Right lobe of liver (tissue), 6 donors: ENCODE results near the gene NXPH1. TPM values are rescaled to one million over a fixed set of nuclear protein-coding genes. Genes with fewer than 3 reads are reported as not detected.

Experiments used
- ATAC-seq, 4 donors: fragments of 200-7000 bp; cut with Tn5 transposase; one replicate each; pipeline ENCODE4 v1.9.1; 2020; ENCODE audit warnings: mild to moderate bottlenecking in 4 of 4, moderate library complexity in 4 of 4
- DNase-seq, 3 donors: peaks; one replicate each; pipeline ENCODE4 v3.0.0-alpha.2; 2020
- H3K27ac ChIP-seq, 3 donors: fragments of 200-600 bp; one replicate each; pipeline ENCODE4 v1.8.0; 2022
- H3K27me3 ChIP-seq, 2 donors: fragments of 200-600 bp; one replicate each; pipeline ENCODE4 v1.8.0; 2022
- H3K36me3 ChIP-seq, 4 donors: fragments of 200-600 bp; sonication (generic) in 1 of 4; one replicate each; pipeline versions ENCODE4 v1.5.1 to v1.8.0; 2017 to 2022; ENCODE audit warnings: control low read depth in 1 of 4
- H3K4me1 ChIP-seq, 4 donors: fragments of 200-600 bp; sonication (generic) in 1 of 4; one replicate each; pipeline versions ENCODE4 v1.5.1 to v1.8.0; 2017 to 2022; ENCODE audit warnings: control low read depth in 1 of 4
- H3K4me3 ChIP-seq, 3 donors: fragments of 200-600 bp; one replicate each; pipeline ENCODE4 v1.8.0; 2022
- H3K9me3 ChIP-seq, 4 donors: fragments of 200-600 bp; sonication (generic) in 1 of 4; one replicate each; pipeline versions ENCODE4 v1.5.1 to v1.8.0; 2017 to 2022; ENCODE audit warnings: control low read depth in 1 of 4
- CTCF ChIP-seq, 4 donors: fragments of 200-600 bp in 3 of 4; fragments of 450-650 bp in 1 of 4; IDR thresholded peaks; one replicate each; pipeline versions ENCODE4 v1.5.1 to v1.8.0; 2016 to 2022; ENCODE audit warnings: antibody characterized with exemption in 4 of 4, mild to moderate bottlenecking in 2 of 4
- POLR2A ChIP-seq: fragments of 450-650 bp; IDR thresholded peaks from one replicate; pipeline ENCODE4 v1.6.1; 2017; ENCODE audit warnings: antibody characterized with exemption, mild to moderate bottlenecking
- WGBS: methylation state at CpG from one replicate; pipeline ENCODE4 v1.1.6; 2018; ENCODE audit warnings: low coverage, low lambda C conversion rate; ENCODE audit not compliant: insufficient coverage; ENCODE audit errors: missing lambda C conversion rate; 5-methylcytosine and 5-hydroxymethylcytosine counted together
- intact Hi-C, 2 donors: fragments of 100-400 bp; cut with DNase I; formaldehyde crosslinking; loops; one replicate each; pipeline versions ENCODE4 v1.11.2 to v1.14.1; 2022
- total RNA-seq, 6 experiments: library from RNA; depleted of rRNA in 2 of 6; stranded (reverse); fragments of >200 nt in 2 of 6; fragmentation: NEBNext Ultra II Directional in 3 of 6; extraction: Animal tissue kit (Norgen Biotek cat#: 25700) in 3 of 6; gene quantifications; one replicate each; pipeline versions ENCODE4 v1.1.0 to v1.2.4, GENCODE V29; 2016 to 2023
- donor health status: DM: no; HTN: yes; CAD: no.
- donor health status: DM: no; HTN: no; CAD: no.
- donor health status: DM: no; HTN: no; CAD: no.
- donor health status: DM: no; HTN: yes; CAD: no.
- donor health status: DM: no; HTN: yes; CAD: no.

NXPH1 gene
- total RNA-seq, 6 experiments from 2014 or later: not detected

DNA sequence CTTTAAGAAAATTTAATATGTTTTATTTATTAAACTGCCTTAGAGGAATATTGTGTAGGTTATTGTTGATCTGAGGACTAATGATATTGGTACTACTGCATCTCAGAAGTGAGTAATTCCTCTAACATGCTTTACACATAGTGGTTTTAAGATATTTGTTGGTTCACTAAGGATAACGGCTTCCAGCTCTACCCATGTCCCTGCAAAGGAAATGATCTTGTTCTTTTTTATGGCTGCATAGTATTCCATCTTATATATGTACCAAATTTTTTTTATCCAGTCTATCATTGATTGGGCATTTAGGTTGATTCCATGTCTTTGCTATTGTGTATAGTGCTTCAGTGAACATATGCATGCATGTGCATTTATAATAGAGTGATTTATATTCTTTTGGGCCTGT, 20.1 kb downstream of the NXPH1 start:
- TF ChIP-seq POLR2A (no peak), CTCF (IDR thresholded peaks at IDR 0.05) (no peak)
- H3K27me3 ChIP-seq: no peaks in the 10 kb centered on the region
- H3K9me3 ChIP-seq: no peaks in the 10 kb centered on the region
- no peak for ATAC-seq
- no peak overlapping the region for H3K4me3 ChIP-seq
- intact Hi-C loops: no loop called here
- H3K36me3 ChIP-seq: no peaks in the 10 kb centered on the region
- no peak for DNase-seq
- no peak overlapping the region for H3K27ac ChIP-seq
- WGBS: 35% methylated on average over 1 of the region's 1 CpG
- no peaks in the 10 kb centered on the region for H3K4me1 ChIP-seq

DNA sequence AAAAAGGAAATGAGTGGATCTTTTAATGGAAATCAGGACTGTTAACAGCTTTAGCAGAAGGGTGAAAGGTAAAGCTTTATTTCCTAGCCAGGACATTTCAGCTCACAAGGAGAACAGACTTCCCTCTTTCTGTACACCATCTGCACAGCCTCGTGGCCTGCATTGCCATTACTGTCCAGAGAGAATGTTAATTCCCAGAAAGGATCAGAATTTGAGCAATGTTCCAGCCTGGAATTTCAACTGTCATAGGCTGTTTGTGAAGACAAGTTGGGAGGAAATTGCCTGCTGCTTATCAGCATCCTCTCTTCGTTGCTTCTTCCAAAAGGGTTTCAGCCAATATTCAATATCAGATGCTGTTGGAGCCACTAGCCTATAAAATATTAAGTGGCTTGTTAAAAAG, 22.0 kb downstream of the NXPH1 start:
- intact Hi-C loops: no loop called here
- 21% methylated on average over 2 of the region's 2 CpGs for WGBS
- Histone ChIP-seq H3K4me1 (no peaks in the 10 kb centered on the region), H3K27me3 (no peaks in the 10 kb centered on the region), H3K27ac (no peak overlapping the region), H3K9me3 (no peaks in the 10 kb centered on the region), H3K36me3 (no peaks in the 10 kb centered on the region), H3K4me3 (no peak overlapping the region)
- DNase-seq (no peak), ATAC-seq (no peak)
- no peak for TF ChIP-seq POLR2A
- TF ChIP-seq CTCF (IDR thresholded peaks at IDR 0.05): no peak

- intact Hi-C loops: no loop called here
- DNase-seq: no peak
- peaks cover 0 to 4% (median 0%) of the 10 kb centered on the region in 4 donors for H3K9me3 ChIP-seq
- H3K27me3 ChIP-seq: no peaks in the 10 kb centered on the region
- 27% methylated on average over 2 of the region's 2 CpGs for WGBS
- TF ChIP-seq POLR2A: no peak
- no peak for TF ChIP-seq CTCF (IDR thresholded peaks at IDR 0.05)
- H3K4me3 ChIP-seq: no peak overlapping the region
- H3K4me1 ChIP-seq: no peaks in the 10 kb centered on the region
- H3K36me3 ChIP-seq: no peaks in the 10 kb centered on the region
- no peak for ATAC-seq
- H3K27ac ChIP-seq: no peak overlapping the region
Observed at GRCh38 chr7:8462309-8462708, 28.9 kb downstream of the NXPH1 start.

DNA sequence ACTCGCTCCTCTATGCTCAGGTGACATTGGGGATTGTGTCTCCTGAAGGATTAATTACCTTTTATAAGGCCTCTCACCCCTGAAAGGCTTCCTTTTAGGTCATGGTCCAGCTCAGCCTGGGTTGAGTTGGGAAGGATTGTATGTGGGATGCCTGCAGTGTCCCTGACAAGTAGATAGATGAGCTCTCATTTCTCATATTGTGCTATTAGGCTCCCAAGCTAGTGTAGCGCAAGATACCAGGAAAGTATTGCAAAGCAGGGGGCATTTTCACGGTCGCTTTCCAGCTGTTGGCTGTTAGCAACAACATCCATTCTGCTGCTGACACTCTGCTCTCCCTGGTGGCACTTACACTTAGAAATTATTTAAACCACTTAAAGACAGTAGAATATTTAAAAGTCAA, 31.9 kb downstream of the NXPH1 start:
- H3K9me3 ChIP-seq: peaks cover 0 to 4% (median 0%) of the 10 kb centered on the region in 4 donors
- intact Hi-C loops: no loop called here
- no peak overlapping the region for H3K4me3 ChIP-seq
- no peak for DNase-seq
- no peak overlapping the region for H3K27ac ChIP-seq
- ATAC-seq: no peak
- H3K4me1 ChIP-seq: no peaks in the 10 kb centered on the region
- TF ChIP-seq CTCF (IDR thresholded peaks at IDR 0.05): no peak
- TF ChIP-seq POLR2A: no peak
- no peaks in the 10 kb centered on the region for H3K36me3 ChIP-seq
- WGBS: 47% methylated on average over 4 of the region's 4 CpGs
- no peaks in the 10 kb centered on the region for H3K27me3 ChIP-seq

DNA sequence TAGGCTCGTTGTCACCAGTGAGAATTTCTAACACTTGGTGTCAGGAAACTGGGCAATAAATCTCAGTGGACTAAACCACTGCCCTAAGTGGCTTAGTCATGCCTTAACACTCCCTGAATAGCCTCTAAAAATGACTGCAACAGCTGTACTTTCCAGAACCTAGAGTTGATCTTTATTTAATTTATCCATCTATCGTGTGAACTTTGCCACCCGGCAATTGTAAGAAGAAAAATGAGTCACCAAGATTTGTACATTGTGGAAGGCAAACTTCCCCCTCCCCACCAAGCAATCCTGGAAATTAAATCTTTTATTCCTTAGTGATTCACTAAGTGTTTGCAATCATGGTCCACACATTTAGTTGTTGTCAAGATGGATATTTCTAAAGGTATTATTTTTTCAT, 47.1 kb downstream of the NXPH1 start:
- peaks cover 0 to 8% (median 0%) of the 10 kb centered on the region in 4 donors for H3K9me3 ChIP-seq
- H3K4me3 ChIP-seq: no peak overlapping the region
- intact Hi-C loops: no loop called here
- 49% methylated on average over 3 of the region's 3 CpGs for WGBS
- no peak for ATAC-seq
- no peak for DNase-seq
- no peaks in the 10 kb centered on the region for H3K27me3 ChIP-seq
- H3K4me1 ChIP-seq: no peaks in the 10 kb centered on the region
- TF ChIP-seq POLR2A (no peak), CTCF (IDR thresholded peaks at IDR 0.05) (no peak)
- no peaks in the 10 kb centered on the region for H3K36me3 ChIP-seq
- H3K27ac ChIP-seq: no peak overlapping the region
